ENCODE measurements around the gene FOXL3. TPM values are rescaled to one million over a fixed set of nuclear protein-coding genes. Genes with fewer than 3 reads are reported as not detected.

FOXL3 gene
- total RNA-seq, 1 donor from 2014 or later, result not detected

- DNase-seq (ENCODE audit: low spot score) (peak; percentile 58), ATAC-seq (peak; percentile 66)
Measured at GRCh38 chr7:318878-319661, 29.1 kb downstream of the FOXL3 start.

GRCh38 chr7:320297-320696 lies 30.3 kb downstream of the FOXL3 start:
- DNase-seq (ENCODE audit: low spot score) (no peak), ATAC-seq (no peak)

- DNase-seq (ENCODE audit: low spot score) (peak; percentile 79), ATAC-seq (peak; percentile 91)
Measured at GRCh38 chr7:322111-322671, 32.2 kb downstream of the FOXL3 start.

GRCh38 chr7:322708-323111 lies 32.7 kb downstream of the FOXL3 start:
- no peak for DNase-seq (ENCODE audit: low spot score)
- ATAC-seq, result no peak

- DNase-seq (ENCODE audit: low spot score) (no peak), ATAC-seq (no peak)
Measured at GRCh38 chr7:323410-323809, 33.4 kb downstream of the FOXL3 start.

GRCh38 chr7:324011-324410 lies 34.0 kb downstream of the FOXL3 start:
- DNase-seq (ENCODE audit: low spot score) (no peak), ATAC-seq (no peak)

GRCh38 chr7:325051-325798 lies 35.3 kb downstream of the FOXL3 start:
- ATAC-seq (no peak), DNase-seq (ENCODE audit: low spot score) (no peak)

GRCh38 chr7:325811-326210 lies 35.8 kb downstream of the FOXL3 start:
- ATAC-seq (no peak), DNase-seq (ENCODE audit: low spot score) (no peak)

GRCh38 chr7:326273-326672 lies 36.3 kb downstream of the FOXL3 start:
- no peak for ATAC-seq

GRCh38 chr7:326809-327232 lies 36.9 kb downstream of the FOXL3 start:
- DNase-seq (ENCODE audit: low spot score) (peak; percentile 68), ATAC-seq (peak; percentile 79)

More at GRCh38 chr7:326273-326672, 36.3 kb downstream of the FOXL3 start:
- DNase-seq (ENCODE audit: low spot score), result no peak

- DNase-seq (ENCODE audit: low spot score) (no peak), ATAC-seq (peak; percentile 16)
Measured at GRCh38 chr7:327233-327931, 37.4 kb downstream of the FOXL3 start.

GRCh38 chr7:327991-328702 lies 38.2 kb downstream of the FOXL3 start:
- ATAC-seq (no peak), DNase-seq (ENCODE audit: low spot score) (no peak)

- ATAC-seq (no peak), DNase-seq (ENCODE audit: low spot score) (no peak)
Measured at GRCh38 chr7:329691-330281, 39.8 kb downstream of the FOXL3 start.

- ATAC-seq (no peak), DNase-seq (ENCODE audit: low spot score) (no peak)
Measured at GRCh38 chr7:330511-331230, 40.7 kb downstream of the FOXL3 start.

GRCh38 chr7:332020-332517 lies 42.1 kb downstream of the FOXL3 start:
- DNase-seq (ENCODE audit: low spot score), result no peak
- peak; percentile 50 for ATAC-seq

- DNase-seq (ENCODE audit: low spot score), result peak; percentile 81
- peak; percentile 91 for ATAC-seq
Measured at GRCh38 chr7:332646-333392, 42.8 kb downstream of the FOXL3 start.

GRCh38 chr7:333393-333764 lies 43.4 kb downstream of the FOXL3 start:
- DNase-seq (ENCODE audit: low spot score), result no peak
- ATAC-seq, result no peak

- DNase-seq (ENCODE audit: low spot score) (no peak), ATAC-seq (no peak)
Measured at GRCh38 chr7:334618-335357, 44.8 kb downstream of the FOXL3 start.
